PC-9 (cell line): Measurements from ENCODE around the gene AK5.

Source experiments
- CTCF ChIP-seq: fragments of 200-600 bp; sonication (generic); conservative IDR thresholded peaks from 2 replicates; pipeline ENCODE4 v1.6.1; 2017; ENCODE audit warnings: mixed run types, antibody characterized with exemption, mild to moderate bottlenecking, moderate library complexity
- EZH2 ChIP-seq: fragments of 200-600 bp; sonication (generic); IDR thresholded peaks from 2 replicates; pipeline ENCODE4 v1.8.0; 2017; ENCODE audit warnings: antibody characterized with exemption, low read depth

- TF ChIP-seq CTCF: no peak
- TF ChIP-seq EZH2: no peak
These were observed 79.8 kb downstream of the AK5 start for GRCh38 chr1:77361621-77362020.
